ENCODE results near the gene A3GALT2.

GRCh38 chr1:33260439-33260838 lies 60.5 kb downstream of the A3GALT2 start:
- no peak for TF ChIP-seq CTCF (IDR thresholded peaks at IDR 0.05)
- no peak for TF ChIP-seq POLR2A (IDR thresholded peaks at IDR 0.05)

Measured in transverse colon (tissue), 3 donors.